ENCODE measurements around the gene ZSCAN2.
"Not testable (repeated sequence)": the region's sequence is repeated elsewhere in the genome, so short reads cannot be mapped to it uniquely, and the experiment has no call there.

Gene ZSCAN2

DNA sequence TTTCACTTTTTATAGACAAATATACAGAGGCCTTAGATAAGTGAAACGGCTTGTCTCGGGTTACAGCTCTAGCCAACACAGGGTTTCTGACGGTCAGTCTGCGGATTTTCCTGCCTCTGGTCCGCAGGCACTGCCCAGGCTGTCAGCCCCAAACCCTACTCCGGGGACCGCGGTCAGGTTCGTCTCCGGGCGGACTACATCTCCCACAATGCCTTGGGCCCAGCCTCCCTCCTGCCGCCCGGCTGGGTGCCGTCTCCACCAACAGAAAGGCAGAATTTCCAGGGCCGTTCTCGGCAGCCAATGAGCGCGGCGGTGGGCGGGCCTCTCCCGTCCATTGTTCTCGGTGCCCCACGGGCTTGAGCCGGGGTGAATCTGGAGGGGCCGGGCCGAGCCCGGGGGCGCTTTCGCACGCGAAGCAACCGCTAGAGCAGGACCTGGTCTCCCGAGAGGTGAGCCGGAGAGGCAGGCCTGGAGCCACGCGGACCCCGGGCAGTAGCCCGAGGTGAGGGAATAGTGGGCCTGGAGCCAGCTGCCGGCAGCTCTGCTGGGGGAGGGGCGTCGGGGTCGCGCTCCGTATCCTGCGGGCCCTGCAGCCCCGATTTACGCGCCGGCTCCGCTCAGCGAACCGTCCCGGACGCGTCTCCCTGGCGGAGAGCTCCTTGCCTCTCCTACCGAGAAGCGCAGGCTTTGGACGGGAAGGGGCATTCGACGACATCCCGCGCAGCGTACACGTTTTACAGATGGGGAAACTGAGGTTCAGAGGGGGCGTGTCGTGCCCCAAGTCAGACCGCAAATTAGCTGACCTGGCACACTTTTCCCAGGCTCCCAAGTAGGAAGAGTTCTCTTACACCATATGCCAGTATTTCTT, at the start of gene ZSCAN2:
Gene ZSCAN2 (plus strand): TSS at position 323 of the 868 bp plus-strand sequence. CDS start 2,919 bp downstream, outside the sequence.
- CTCF ChIA-PET: interaction anchor here (1.0 to 4.0 kb wide), 5 partner anchors 13 to 328 kb away, joined by 3 to 23 read pairs (median 4); no protein-coding TSS in a partner anchor
- TF ChIP-seq, protein P1, sequence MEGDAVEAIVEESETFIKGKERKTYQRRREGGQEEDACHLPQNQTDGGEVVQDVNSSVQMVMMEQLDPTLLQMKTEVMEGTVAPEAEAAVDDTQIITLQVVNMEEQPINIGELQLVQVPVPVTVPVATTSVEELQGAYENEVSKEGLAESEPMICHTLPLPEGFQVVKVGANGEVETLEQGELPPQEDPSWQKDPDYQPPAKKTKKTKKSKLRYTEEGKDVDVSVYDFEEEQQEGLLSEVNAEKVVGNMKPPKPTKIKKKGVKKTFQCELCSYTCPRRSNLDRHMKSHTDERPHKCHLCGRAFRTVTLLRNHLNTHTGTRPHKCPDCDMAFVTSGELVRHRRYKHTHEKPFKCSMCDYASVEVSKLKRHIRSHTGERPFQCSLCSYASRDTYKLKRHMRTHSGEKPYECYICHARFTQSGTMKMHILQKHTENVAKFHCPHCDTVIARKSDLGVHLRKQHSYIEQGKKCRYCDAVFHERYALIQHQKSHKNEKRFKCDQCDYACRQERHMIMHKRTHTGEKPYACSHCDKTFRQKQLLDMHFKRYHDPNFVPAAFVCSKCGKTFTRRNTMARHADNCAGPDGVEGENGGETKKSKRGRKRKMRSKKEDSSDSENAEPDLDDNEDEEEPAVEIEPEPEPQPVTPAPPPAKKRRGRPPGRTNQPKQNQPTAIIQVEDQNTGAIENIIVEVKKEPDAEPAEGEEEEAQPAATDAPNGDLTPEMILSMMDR (IDR thresholded peaks at IDR 0.05; ENCODE audit: control extremely low read depth, extremely low read depth, low read depth, missing control alignments): no peak
- POLR2A ChIA-PET: no interaction called here

DNA sequence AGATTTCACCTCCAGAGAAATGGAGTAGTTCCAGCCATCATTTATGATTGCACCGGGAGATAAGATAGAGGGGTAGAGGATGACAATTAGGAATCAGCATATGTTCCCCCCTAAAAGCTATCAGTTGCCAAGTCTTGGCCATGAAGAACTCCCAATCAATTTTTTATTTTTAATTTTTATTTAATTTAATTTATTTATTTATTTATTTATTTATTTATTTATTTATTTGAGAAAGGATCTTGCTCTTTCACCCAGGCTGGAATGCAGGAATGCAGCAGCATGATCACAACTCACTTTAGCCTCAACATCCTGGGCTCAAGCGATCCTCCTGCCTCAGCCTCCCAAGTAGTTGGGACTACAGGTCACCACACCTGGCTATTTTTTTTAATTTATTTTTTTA, 49.2 kb upstream of the ZSCAN2 start:
- DNase-seq (ENCODE audit: extremely low spot score); CTCF ChIA-PET; POLR2A ChIA-PET: not testable (repeated sequence)

More for the DNA sequence above, at the start of gene ZSCAN2:
- peak; percentile 96 for DNase-seq (ENCODE audit: extremely low spot score)

DNA sequence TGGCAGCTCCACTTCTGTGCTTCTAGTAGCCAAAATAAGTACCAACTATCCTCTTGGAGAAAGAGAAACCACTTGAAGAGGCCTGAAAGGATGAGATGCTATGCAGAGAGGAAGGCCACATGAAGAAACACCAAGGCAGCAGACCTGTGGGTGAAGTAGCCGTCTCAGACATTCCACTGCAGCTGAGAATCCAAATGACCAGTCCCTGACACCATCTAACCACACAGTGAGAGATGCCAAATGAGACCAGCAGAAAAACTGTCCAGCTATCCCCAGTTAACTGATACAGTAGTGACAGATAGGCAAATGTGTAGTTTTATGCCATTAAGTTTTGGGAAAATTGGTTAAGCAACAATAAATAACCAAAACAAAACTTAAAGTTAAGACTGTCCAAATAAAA, 47.9 kb upstream of the ZSCAN2 start:
- CTCF ChIA-PET: no interaction called here
- POLR2A ChIA-PET: no interaction called here
- DNase-seq (ENCODE audit: extremely low spot score): no peak
- TF ChIP-seq, protein P1 (IDR thresholded peaks at IDR 0.05; ENCODE audit: control extremely low read depth, extremely low read depth, low read depth, missing control alignments): no peak

DNA sequence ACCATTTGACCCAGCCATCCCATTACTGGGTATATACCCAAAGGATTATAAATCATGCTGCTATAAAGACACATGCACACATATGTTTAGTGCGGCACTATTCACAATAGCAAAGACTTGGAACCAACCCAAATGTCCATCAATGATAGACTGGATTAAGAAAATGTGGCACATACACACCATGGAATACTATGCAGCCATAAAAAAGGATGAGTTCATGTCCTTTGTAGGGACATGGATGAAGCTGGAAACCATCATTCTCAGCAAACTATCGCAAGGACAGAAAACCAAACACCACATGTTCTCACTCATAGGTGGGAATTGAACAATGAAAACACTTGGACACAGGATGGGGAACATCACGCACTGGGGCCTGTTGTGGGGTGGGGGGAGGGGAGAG, 44.1 kb upstream of the ZSCAN2 start:
- CTCF ChIA-PET, POLR2A ChIA-PET: not testable (repeated sequence)

DNA sequence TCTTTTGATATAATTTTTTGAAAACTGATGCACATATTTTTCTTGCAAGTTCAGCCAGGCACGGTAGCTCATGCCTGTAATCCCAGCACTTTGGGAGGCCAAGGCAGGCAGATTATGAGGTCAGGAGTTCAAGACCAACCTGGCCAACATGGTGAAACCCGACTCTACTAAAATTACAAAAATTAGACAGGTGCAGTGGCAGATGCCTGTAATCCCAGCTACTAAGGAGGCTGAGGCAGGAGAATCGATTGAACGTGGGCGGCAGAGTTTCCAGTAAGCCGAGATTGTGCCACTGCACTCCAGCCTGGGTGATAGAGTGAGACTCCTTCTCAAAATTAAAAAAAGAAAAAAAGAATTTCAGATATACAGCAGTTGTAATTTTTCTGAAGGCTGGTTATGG, 32.8 kb upstream of the ZSCAN2 start:
- POLR2A ChIA-PET; DNase-seq (ENCODE audit: extremely low spot score); CTCF ChIA-PET: not testable (repeated sequence)

More for the DNA sequence above, 44.1 kb upstream of the ZSCAN2 start:
- not testable (repeated sequence) for DNase-seq (ENCODE audit: extremely low spot score)

DNA sequence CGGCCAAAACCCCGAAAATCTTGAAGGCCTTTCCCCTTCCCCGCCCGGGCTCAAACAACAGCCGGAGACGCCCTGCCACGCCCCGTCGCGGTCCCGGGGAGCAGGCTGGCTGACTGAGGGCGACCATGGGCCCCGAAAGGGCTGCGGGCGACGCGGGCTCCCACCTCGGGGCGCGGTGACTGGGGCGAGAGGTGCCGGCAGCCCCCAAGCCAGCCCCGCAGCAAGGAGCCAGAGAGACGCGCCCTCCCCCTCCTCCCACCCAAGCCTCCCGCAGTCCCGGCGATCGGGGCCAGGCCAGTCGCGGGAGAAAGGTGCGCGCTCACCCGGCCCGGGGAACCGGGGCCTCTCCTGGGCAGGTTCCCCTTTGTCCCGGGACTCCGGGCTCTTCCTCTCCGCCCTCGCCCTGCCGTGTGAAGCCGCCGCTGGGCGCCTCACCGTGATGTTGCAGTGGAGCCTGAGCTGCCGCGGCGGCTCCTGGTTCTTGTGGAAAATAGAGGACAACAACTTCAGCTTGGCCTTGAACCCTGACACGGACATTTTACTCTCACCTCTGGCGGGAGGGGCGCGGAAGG, 30.6 kb upstream of the ZSCAN2 start:
- TF ChIP-seq, protein P1 (IDR thresholded peaks at IDR 0.05; ENCODE audit: control extremely low read depth, extremely low read depth, low read depth, missing control alignments): no peak
- ChIA-PET CTCF (interaction anchor here (1.0 to 8.3 kb wide), 25 partner anchors 8 to 424 kb away, joined by 3 to 63 read pairs (median 4); partner anchors contain the start of gene WDR73), POLR2A (no interaction called here)
- DNase-seq (ENCODE audit: extremely low spot score): peak; percentile 46

DNA sequence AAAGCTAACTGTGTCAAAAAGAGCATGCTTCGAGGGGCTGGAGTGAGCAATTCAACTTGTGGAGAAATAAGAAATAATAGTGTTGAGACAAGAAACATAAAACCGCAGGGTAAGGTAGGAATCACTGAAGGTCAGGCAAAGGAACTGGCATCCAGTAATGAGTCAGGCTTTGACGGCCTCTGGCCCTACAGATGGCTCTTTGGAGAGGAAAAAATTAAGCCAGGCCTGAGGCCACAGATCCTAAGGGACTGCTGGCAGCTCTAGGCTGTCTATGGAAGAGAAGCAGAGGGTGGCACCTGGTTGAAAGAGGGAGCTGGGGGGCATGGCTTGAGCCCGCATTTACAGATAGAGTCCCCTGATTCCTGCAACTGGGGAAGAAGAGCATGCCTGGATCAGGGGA, 28.6 kb upstream of the ZSCAN2 start:
- no peak for DNase-seq (ENCODE audit: extremely low spot score)
- POLR2A ChIA-PET: no interaction called here
- TF ChIP-seq, protein P1 (IDR thresholded peaks at IDR 0.05; ENCODE audit: control extremely low read depth, extremely low read depth, low read depth, missing control alignments): no peak
- CTCF ChIA-PET: interaction anchor here (1.4 to 8.3 kb wide), 5 partner anchors 15 to 417 kb away, joined by 3 to 63 read pairs (median 4); no protein-coding TSS in a partner anchor

DNA sequence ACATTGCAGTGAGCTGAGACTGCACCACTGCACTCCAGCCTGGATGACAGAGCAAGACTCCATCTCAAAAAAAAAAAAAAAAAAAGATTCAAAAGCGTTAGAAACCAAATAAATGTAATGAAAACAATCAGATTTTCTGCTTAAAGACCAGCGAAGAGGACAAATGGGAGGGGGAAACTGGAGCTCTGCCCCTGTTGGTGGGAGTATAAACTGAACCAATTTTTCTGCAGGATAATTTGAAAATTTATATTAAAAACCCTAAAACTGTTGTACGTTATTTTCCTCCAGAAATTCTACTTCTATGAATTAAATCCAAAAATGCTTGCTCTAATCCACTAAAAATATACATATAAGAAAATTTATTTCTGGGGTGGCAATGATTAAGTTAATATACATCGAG, 25.3 kb upstream of the ZSCAN2 start:
- POLR2A ChIA-PET: no interaction called here

DNA sequence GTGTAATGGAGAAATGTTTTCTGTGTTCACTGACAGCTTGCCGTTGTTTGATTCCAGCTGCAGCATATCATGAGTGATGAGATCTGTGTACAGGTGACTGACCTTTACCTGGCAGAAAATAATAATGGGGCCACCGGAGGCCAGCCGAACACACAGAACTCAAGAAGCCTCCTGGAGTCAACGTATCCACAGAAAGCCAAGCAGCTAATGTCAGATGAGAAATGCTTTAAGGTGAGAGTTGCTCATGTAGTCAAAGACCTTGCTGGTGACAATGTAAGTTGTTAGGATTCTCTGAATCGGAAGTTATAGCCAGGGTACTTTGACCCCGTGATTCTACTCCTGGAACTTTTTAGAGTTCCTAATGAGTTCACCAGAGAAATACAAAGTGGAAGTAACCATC, 22.9 kb upstream of the ZSCAN2 start:
- CTCF ChIA-PET: interaction anchor here (8.3 kb wide), 1 partner anchor 9 kb away, joined by 63 read pairs; no protein-coding TSS in a partner anchor
- POLR2A ChIA-PET: not testable (repeated sequence)

More for the DNA sequence above, 25.3 kb upstream of the ZSCAN2 start:
- CTCF ChIA-PET: interaction anchor here (1.5 to 8.3 kb wide), 2 partner anchors 12 to 16 kb away, joined by 4 to 63 read pairs; no protein-coding TSS in a partner anchor
- TF ChIP-seq, protein P1 (IDR thresholded peaks at IDR 0.05; ENCODE audit: control extremely low read depth, extremely low read depth, low read depth, missing control alignments): no peak
- DNase-seq (ENCODE audit: extremely low spot score): no peak

DNA sequence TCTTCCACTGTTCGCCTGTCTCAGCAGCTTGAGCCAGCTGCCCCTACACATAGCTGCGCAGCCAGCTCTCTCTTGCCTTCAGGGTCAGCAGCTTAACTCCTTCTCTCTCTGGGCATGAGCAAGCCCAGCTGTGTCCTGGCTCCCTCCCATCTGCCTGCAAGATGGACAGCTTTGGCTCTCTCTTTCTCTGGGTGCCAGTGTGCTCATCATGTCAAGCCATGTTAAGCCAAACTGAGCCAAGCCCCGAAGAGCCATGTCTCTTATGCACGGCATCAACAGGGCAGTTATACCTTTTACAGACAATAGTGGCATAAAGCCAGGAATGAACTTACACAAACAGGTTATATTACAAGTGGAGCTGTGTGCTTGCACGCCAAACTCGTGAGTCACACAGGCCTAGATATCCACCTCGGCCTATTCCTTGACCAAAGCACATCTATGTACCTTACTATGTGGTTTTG, 21.5 kb upstream of the ZSCAN2 start:
- CTCF ChIA-PET; POLR2A ChIA-PET; DNase-seq (ENCODE audit: extremely low spot score): not testable (repeated sequence)

More for the DNA sequence above, 22.9 kb upstream of the ZSCAN2 start:
- DNase-seq (ENCODE audit: extremely low spot score): not testable (repeated sequence)

DNA sequence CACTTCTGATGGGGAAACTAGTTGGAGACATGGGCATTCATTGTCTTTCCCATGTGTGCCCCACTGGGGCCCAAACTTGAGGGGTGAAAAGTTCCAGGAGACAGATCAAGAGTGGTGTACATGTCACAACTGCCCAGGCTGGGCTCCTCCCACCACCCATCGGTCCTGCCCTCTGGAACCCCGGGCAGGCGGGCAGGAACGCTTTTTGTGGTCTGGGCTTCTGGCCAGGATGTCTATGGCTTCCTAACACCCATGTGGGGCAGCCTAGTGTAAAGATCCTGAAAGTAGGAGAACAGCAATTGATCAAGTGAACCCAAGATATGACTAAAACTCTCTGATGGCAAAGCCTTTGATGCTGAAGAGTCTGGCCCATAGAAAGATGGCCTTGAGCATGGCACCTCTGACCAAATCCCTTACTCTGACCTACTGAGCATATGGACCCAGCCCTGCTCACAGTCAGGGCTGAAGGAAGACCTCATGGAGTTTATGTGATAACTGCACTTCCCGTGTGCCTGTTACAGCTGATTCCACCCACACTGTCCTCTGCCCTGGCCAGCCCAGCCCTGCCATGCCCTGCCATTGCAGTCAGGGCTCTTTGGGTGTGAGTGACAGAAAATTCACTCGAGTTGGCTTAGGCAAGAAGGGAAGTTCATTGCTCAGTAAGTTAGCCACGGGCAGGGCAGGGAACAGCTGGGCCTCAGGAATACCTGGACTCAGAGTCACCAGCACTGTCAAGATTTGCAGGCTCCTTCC, 19.0 kb upstream of the ZSCAN2 start:
- DNase-seq (ENCODE audit: extremely low spot score); POLR2A ChIA-PET: not testable (repeated sequence)
- CTCF ChIA-PET: interaction anchor here (2.6 kb wide), 1 partner anchor 11 kb away, joined by 12 read pairs; no protein-coding TSS in a partner anchor
